Panc1 (cell line): Measurements from ENCODE around the gene ZNF77. TPM values are rescaled to one million over a fixed set of nuclear protein-coding genes. Genes with fewer than 3 reads are reported as not detected.

Experiments used
- ATAC-seq: fragments of 200-7000 bp; cut with Tn5 transposase; 2 replicates; pipeline ENCODE4 v1.9.1; 2020; ENCODE audit warnings: mild to moderate bottlenecking, moderate library complexity
- BruUV-seq: library from RNA; stranded (reverse); fragments of 400-500 nt; replicated peaks from 2 replicates; lab custom pipeline; 2021; lab: Mats Ljungman, UMichigan
- CTCF ChIA-PET: fragments of 300-600 bp; sonication (Branson Sonifier 250); formaldehyde crosslinking; loops from one replicate; lab custom pipeline; 2022; ENCODE audit warnings: antibody characterized with exemption; lab: Charles Lee
- POLR2A ChIA-PET: fragments of 300-600 bp; sonication (Branson Sonifier 250); formaldehyde crosslinking; loops from one replicate; lab custom pipeline; 2022; ENCODE audit warnings: antibody characterized with exemption; lab: Charles Lee
- DNase-seq: peaks from one replicate; pipeline ENCODE4 v3.0.0-alpha.2; 2010; ENCODE audit warnings: low read depth, low spot score
- H3K27ac ChIP-seq: 2 replicates; pipeline ENCODE4 v1.5.1; 2011; ENCODE audit warnings: mild to moderate bottlenecking, low read length, inconsistent platforms
- H3K27me3 ChIP-seq: fragments of 200-500 bp; sonication (Bioruptor generic); 2 replicates; pipeline ENCODE4 v1.6.0; 2014; ENCODE audit warnings: low read length, inconsistent platforms; ENCODE audit not compliant: control insufficient read depth, insufficient read depth
- H3K36me3 ChIP-seq: fragments of 200-500 bp; sonication (Bioruptor generic); 2 replicates; pipeline ENCODE4 v1.5.1; 2014; ENCODE audit warnings: inconsistent platforms, mild to moderate bottlenecking, low read length, moderate library complexity; ENCODE audit not compliant: control insufficient read depth, insufficient read depth
- H3K4me1 ChIP-seq: 2 replicates; pipeline ENCODE4 v1.5.1; 2011; ENCODE audit warnings: inconsistent platforms, mild to moderate bottlenecking, low read length, moderate library complexity; ENCODE audit not compliant: control insufficient read depth, insufficient read depth
- H3K4me3 ChIP-seq, 2 experiments: 2 replicates each; pipeline ENCODE4 v1.5.1; 2011 to 2012; ENCODE audit warnings: low read depth in 2 of 2, low read length in 2 of 2, mild to moderate bottlenecking in 2 of 2, inconsistent platforms in 1 of 2, moderate library complexity in 1 of 2
- H3K9me3 ChIP-seq: fragments of 200-500 bp; sonication (Bioruptor generic); 2 replicates; pipeline ENCODE4 v1.5.1; 2014; ENCODE audit warnings: low read depth, mild to moderate bottlenecking, inconsistent platforms, low read length, moderate library complexity; ENCODE audit not compliant: control insufficient read depth, insufficient read depth
- POLR2AphosphoS5 ChIP-seq: IDR thresholded peaks from 2 replicates; pipeline ENCODE4 v1.6.1; 2012; ENCODE audit warnings: mild to moderate bottlenecking, low read depth, low read length, moderate library complexity
- SIN3A ChIP-seq: IDR thresholded peaks from 2 replicates; pipeline ENCODE4 v1.6.1; 2012; ENCODE audit warnings: low read depth, mild to moderate bottlenecking, low read length, moderate library complexity, borderline replicate concordance; ENCODE audit not compliant: insufficient read depth
- TCF7L2 ChIP-seq: IDR thresholded peaks from 2 replicates; pipeline ENCODE4 v1.6.1; 2011; ENCODE audit warnings: mild to moderate bottlenecking, low read depth, low read length, inconsistent platforms
- in situ Hi-C: cut with HindIII; loops from 2 replicates; pipeline ENCODE4 v1.10.0; 2016; ENCODE audit warnings: low sequenced_read_pairs, low pct_unique_long_range_greater_than_20kb
- intact Hi-C: fragments of 100-400 bp; cut with micrococcal nuclease; formaldehyde crosslinking; loops from one replicate; pipeline ENCODE4 v1.10.0; 2022; ENCODE audit not compliant: unreplicated experiment
- total RNA-seq: library from RNA; stranded (reverse); gene quantifications from one replicate; pipeline ENCODE4 v1.2.1, GENCODE V29; 2021; ENCODE audit not compliant: unreplicated experiment
- TF ChIP-seq, protein P1 (sequence below), 2 experiments: IDR thresholded peaks; 2 replicates each; pipeline ENCODE4 v1.6.1; 2011 to 2012; ENCODE audit warnings: low read depth in 2 of 2, control low read depth in 1 of 2, low read length in 1 of 2, mild to moderate bottlenecking in 1 of 2, moderate library complexity in 1 of 2; ENCODE audit not compliant: insufficient read depth in 1 of 2
- TF ChIP-seq, protein P2 (sequence below): fragments of 450-650 bp; IDR thresholded peaks from 2 replicates; pipeline ENCODE4 v1.5.1; 2017; ENCODE audit warnings: mild to moderate bottlenecking

The ZNF77 gene
- total RNA-seq, 1 experiment from 2014 or later = 4.5 TPM

DNA sequence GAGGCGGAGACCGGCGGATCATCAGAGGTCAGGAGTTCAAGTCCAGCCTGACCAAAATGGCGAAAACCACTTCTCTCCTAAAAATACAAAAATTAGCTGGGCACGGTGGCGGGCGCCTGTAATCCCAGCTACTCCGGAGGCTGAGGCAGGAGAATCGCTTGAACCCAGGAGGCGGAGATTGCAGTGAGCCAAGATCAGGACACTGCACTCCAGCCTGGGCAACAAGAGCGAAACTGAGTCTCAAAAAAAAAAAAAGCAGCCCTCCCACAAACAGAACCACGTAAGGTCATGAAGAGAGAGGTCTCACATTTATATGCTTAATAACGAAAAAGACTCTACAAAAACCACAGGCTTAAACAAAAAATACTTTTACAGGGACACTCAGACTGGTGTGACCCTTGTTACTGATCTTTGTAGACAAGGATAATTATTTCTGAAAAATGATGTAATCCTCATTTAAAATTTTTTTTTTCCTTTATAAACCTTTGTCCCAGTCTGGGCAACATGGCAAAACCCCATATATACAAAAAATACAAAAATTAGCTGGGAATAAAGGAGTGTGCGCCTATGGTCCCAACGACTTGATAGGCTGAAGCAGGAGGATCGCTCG is 909 bp upstream of the ZNF77 start:
- in situ Hi-C loops (no loop called here), intact Hi-C loops (no loop called here)
- no peak for ATAC-seq
- CTCF ChIA-PET = no interaction called here
- no peak for DNase-seq
- Histone ChIP-seq H3K4me3 (peak overlapping the region; percentile 73 to 88), H3K27ac (peak overlapping the region; percentile 81), H3K9me3 (no peaks in the 10 kb centered on the region), H3K27me3 (no peaks in the 10 kb centered on the region), H3K4me1 (peaks cover 5% of the 10 kb centered on the region; the same call in 1 of the 2 replicates), H3K36me3 (peaks cover 8% of the 10 kb centered on the region; the same call in 1 of the 2 replicates)
- TF ChIP-seq POLR2AphosphoS5 (no peak), TCF7L2 (no peak), SIN3A (no peak)
- TF ChIP-seq, protein P1, sequence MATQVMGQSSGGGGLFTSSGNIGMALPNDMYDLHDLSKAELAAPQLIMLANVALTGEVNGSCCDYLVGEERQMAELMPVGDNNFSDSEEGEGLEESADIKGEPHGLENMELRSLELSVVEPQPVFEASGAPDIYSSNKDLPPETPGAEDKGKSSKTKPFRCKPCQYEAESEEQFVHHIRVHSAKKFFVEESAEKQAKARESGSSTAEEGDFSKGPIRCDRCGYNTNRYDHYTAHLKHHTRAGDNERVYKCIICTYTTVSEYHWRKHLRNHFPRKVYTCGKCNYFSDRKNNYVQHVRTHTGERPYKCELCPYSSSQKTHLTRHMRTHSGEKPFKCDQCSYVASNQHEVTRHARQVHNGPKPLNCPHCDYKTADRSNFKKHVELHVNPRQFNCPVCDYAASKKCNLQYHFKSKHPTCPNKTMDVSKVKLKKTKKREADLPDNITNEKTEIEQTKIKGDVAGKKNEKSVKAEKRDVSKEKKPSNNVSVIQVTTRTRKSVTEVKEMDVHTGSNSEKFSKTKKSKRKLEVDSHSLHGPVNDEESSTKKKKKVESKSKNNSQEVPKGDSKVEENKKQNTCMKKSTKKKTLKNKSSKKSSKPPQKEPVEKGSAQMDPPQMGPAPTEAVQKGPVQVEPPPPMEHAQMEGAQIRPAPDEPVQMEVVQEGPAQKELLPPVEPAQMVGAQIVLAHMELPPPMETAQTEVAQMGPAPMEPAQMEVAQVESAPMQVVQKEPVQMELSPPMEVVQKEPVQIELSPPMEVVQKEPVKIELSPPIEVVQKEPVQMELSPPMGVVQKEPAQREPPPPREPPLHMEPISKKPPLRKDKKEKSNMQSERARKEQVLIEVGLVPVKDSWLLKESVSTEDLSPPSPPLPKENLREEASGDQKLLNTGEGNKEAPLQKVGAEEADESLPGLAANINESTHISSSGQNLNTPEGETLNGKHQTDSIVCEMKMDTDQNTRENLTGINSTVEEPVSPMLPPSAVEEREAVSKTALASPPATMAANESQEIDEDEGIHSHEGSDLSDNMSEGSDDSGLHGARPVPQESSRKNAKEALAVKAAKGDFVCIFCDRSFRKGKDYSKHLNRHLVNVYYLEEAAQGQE (IDR thresholded peaks at IDR 0.05; ENCODE audit: insufficient read depth in 1 of 2, low read depth in 2 of 2, low read length in 1 of 2) = no peak
- TF ChIP-seq, protein P2, sequence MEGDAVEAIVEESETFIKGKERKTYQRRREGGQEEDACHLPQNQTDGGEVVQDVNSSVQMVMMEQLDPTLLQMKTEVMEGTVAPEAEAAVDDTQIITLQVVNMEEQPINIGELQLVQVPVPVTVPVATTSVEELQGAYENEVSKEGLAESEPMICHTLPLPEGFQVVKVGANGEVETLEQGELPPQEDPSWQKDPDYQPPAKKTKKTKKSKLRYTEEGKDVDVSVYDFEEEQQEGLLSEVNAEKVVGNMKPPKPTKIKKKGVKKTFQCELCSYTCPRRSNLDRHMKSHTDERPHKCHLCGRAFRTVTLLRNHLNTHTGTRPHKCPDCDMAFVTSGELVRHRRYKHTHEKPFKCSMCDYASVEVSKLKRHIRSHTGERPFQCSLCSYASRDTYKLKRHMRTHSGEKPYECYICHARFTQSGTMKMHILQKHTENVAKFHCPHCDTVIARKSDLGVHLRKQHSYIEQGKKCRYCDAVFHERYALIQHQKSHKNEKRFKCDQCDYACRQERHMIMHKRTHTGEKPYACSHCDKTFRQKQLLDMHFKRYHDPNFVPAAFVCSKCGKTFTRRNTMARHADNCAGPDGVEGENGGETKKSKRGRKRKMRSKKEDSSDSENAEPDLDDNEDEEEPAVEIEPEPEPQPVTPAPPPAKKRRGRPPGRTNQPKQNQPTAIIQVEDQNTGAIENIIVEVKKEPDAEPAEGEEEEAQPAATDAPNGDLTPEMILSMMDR = no peak
- BruUV-seq = TSS peak; percentile 51
- POLR2A ChIA-PET = no interaction called here

DNA sequence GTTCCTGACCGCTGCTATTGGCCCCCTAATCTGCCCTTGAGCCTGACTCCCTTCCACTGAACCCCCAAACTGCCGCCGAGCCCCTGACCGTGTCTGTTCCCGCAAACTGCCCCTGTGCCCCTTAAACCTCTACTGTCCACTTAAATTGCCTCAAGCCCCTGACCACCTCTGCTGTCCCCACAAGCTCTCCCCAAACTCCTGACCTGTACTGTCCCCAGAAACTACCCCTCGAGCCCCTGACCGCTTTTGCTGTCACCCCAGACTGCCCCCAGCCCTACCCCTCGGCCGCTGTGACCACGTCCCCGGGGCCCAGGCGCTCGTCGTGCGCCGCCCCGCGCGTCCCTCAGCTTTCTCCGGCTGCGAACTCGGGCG is 382 bp downstream of the ZNF77 start:
- peak overlapping the region; percentile 73 to 88 for H3K4me3 ChIP-seq
- H3K4me1 ChIP-seq = peaks cover 2% of the 10 kb centered on the region; the same call in 1 of the 2 replicates
- H3K36me3 ChIP-seq = peaks cover 3% of the 10 kb centered on the region; the same call in 1 of the 2 replicates
- ChIA-PET POLR2A (no interaction called here), CTCF (no interaction called here)
- TF ChIP-seq TCF7L2 (no peak), POLR2AphosphoS5 (no peak), SIN3A (no peak)
- TF ChIP-seq, protein P2 = no peak
- TF ChIP-seq, protein P1 (IDR thresholded peaks at IDR 0.05; ENCODE audit: insufficient read depth in 1 of 2, low read depth in 2 of 2, low read length in 1 of 2) = no peak
- in situ Hi-C loops (no loop called here), intact Hi-C loops (no loop called here)
- DNase-seq (no peak), ATAC-seq (peak; percentile 35)
- no peaks in the 10 kb centered on the region for H3K9me3 ChIP-seq
- BruUV-seq = no TSS peak
- no peaks in the 10 kb centered on the region for H3K27me3 ChIP-seq
- H3K27ac ChIP-seq = peak overlapping the region; percentile 73
